Neuronal stem cell (in vitro differentiated cells): ENCODE measurements around the gene C22orf42.

Experiments
- DNase-seq: peaks from one replicate; pipeline ENCODE4 v3.0.0-alpha.2; 2013; ENCODE audit warnings: low spot score
- H2AFZ ChIP-seq: one replicate; pipeline ENCODE4 v1.6.1; 2013; ENCODE audit warnings: mild to moderate bottlenecking, low read length, inconsistent platforms
- H2AK5ac ChIP-seq: 2 replicates; pipeline ENCODE4 v1.6.1; 2013; ENCODE audit warnings: low read depth, mild to moderate bottlenecking, inconsistent platforms, low read length, moderate library complexity, mixed read lengths
- H2BK120ac ChIP-seq: 2 replicates; pipeline ENCODE4 v1.6.1; 2013; ENCODE audit warnings: low read depth, mild to moderate bottlenecking, inconsistent platforms, low read length, moderate library complexity, mixed read lengths
- H2BK12ac ChIP-seq: one replicate; pipeline ENCODE4 v1.6.1; 2013; ENCODE audit warnings: low read length, inconsistent platforms
- H2BK15ac ChIP-seq: 2 replicates; pipeline ENCODE4 v1.6.1; 2013; ENCODE audit warnings: mild to moderate bottlenecking, low read length, inconsistent platforms, mixed read lengths
- H2BK5ac ChIP-seq: one replicate; pipeline ENCODE4 v1.6.1; 2013; ENCODE audit warnings: inconsistent platforms, mild to moderate bottlenecking, low read length, moderate library complexity
- H3K14ac ChIP-seq: one replicate; pipeline ENCODE4 v1.6.1; 2013; ENCODE audit warnings: low read length, inconsistent platforms
- H3K18ac ChIP-seq: 2 replicates; pipeline ENCODE4 v1.6.1; 2013; ENCODE audit warnings: low read length, inconsistent platforms
- H3K23ac ChIP-seq: 2 replicates; pipeline ENCODE4 v1.6.1; 2013; ENCODE audit warnings: low read depth, mild to moderate bottlenecking, mixed read lengths, low read length, inconsistent platforms; ENCODE audit not compliant: poor library complexity
- H3K27ac ChIP-seq: replicated peaks from 3 replicates; pipeline ENCODE4 v1.5.1; 2013; ENCODE audit warnings: low read length, inconsistent platforms
- H3K27me3 ChIP-seq, 3 experiments: 2 replicates each; pipeline ENCODE4 v1.6.1; 2013; ENCODE audit warnings: low read length in 3 of 3, mild to moderate bottlenecking in 2 of 3, inconsistent platforms in 1 of 3, low read depth in 1 of 3, mixed read lengths in 1 of 3, moderate library complexity in 1 of 3; ENCODE audit not compliant: control insufficient read depth in 3 of 3, insufficient read depth in 3 of 3
- H3K36me3 ChIP-seq, 2 donors: replicated peaks in 1 of 2; 2 replicates each; pipeline ENCODE4 v1.6.1; 2013; ENCODE audit warnings: low read length in 2 of 2; ENCODE audit not compliant: control insufficient read depth in 2 of 2, insufficient read depth in 2 of 2
- H3K4ac ChIP-seq: 2 replicates; pipeline ENCODE4 v1.6.1; 2013; ENCODE audit warnings: inconsistent platforms, mild to moderate bottlenecking, low read length, moderate library complexity
- H3K4me1 ChIP-seq, 2 donors: 1 replicate in 1 of 2; 2 replicates in 1 of 2; pipeline ENCODE4 v1.6.1; 2013; ENCODE audit warnings: low read length in 2 of 2, low read depth in 1 of 2; ENCODE audit not compliant: control insufficient read depth in 2 of 2, insufficient read depth in 1 of 2
- H3K4me2 ChIP-seq: one replicate; pipeline ENCODE4 v1.6.1; 2013; ENCODE audit warnings: mild to moderate bottlenecking, low read length, inconsistent platforms; ENCODE audit not compliant: insufficient read depth, poor library complexity, severe bottlenecking
- H3K4me3 ChIP-seq, 2 donors: 2 replicates each; pipeline ENCODE4 v1.5.1; 2013; ENCODE audit warnings: low read length in 2 of 2, mild to moderate bottlenecking in 2 of 2, inconsistent platforms in 1 of 2, moderate library complexity in 1 of 2
- H3K79me1 ChIP-seq: one replicate; pipeline ENCODE4 v1.6.1; 2013; ENCODE audit warnings: low read depth, mild to moderate bottlenecking, inconsistent platforms, low read length, moderate library complexity
- H3K9ac ChIP-seq: one replicate; pipeline ENCODE4 v1.6.1; 2013; ENCODE audit warnings: mild to moderate bottlenecking, low read depth, low read length, inconsistent platforms; ENCODE audit not compliant: poor library complexity
- H3K9me3 ChIP-seq, 2 donors: replicated peaks in 1 of 2; 2 replicates each; pipeline versions ENCODE3 to v1.6.1; 2013; ENCODE audit warnings: low read length in 2 of 2, mild to moderate bottlenecking in 2 of 2, inconsistent platforms in 1 of 2, low read depth in 1 of 2, mixed read lengths in 1 of 2, moderate library complexity in 1 of 2; ENCODE audit not compliant: control insufficient read depth in 2 of 2, insufficient read depth in 1 of 2
- H4K8ac ChIP-seq: one replicate; pipeline ENCODE4 v1.6.1; 2013; ENCODE audit warnings: low read depth, mild to moderate bottlenecking, inconsistent platforms, low read length, moderate library complexity
- H4K91ac ChIP-seq: one replicate; pipeline ENCODE4 v1.6.1; 2013; ENCODE audit warnings: low read length, low read depth, mild to moderate bottlenecking, inconsistent platforms; ENCODE audit not compliant: poor library complexity
- WGBS, 2 donors: extraction: QIAGEN DNeasy Blood & Tissue Kit; methylation state at CpG; one replicate each; pipeline ENCODE4 v1.1.7; 2013; ENCODE audit warnings: missing lambda C conversion rate in 2 of 2, mixed read lengths in 1 of 2; ENCODE audit not compliant: insufficient read length in 2 of 2, insufficient replicate concordance in 1 of 2; ENCODE audit errors: extremely low coverage in 2 of 2; 5-methylcytosine and 5-hydroxymethylcytosine counted together

The C22orf42 gene

DNA sequence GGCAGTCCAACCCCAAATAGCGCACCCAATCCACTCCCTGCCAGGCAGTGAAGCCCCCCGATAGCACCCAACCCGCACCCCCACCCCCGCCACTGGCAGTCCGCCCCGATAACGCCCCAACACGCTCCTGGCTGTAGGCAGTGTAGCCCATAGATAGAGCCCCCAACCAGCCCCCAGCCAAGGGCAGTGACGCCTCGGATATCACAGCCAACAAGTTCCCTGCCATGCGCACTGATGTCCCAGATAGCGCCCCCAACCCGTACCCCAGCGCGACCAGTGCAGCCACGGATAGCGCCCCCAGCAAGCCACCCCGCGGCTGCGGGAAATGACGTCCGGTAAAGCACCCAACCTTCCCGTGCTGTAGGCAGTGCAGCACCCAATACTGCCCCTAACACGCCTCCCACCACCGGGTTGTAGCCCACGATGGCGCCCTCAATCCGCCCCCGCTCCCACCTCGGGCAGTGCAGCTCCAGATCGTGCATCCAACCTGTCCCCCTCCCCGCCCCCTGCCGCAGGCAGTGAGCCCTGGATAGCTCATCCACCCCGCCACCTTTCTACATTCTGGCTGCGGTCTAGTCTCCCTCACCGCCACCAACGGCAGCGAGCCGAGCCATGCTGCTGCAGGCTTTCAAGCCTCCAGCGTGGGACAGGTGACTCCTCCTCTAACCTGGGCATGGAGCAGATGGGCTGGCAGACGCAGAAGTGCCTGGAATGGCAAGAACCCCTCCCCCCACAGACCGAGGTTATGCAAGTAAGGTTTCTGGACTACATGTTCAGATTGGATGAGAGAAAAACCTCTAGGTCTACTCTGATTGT lies 45.1 kb upstream of the C22orf42 start:
- Histone ChIP-seq H2BK15ac (peak overlapping the region; percentile 41), H3K27ac (no peak overlapping the region), H3K23ac (peak overlapping the region; percentile 85), H3K18ac (peak overlapping the region; percentile 0), H3K36me3 (peaks cover 0 to 4% of the 10 kb centered on the region in 2 donors), H3K9me3 (no peaks in the 10 kb centered on the region), H3K4me2 (peak overlapping the region; percentile 85), H4K8ac (no peak overlapping the region), H2AK5ac (peak overlapping the region; percentile 97), H3K14ac (peak overlapping the region; percentile 11), H2AFZ (peak overlapping the region; percentile 94), H3K27me3 (peaks cover 2 to 21% (median 6%) of the 10 kb centered on the region in 3 experiments), H2BK5ac (peak overlapping the region; percentile 26), H4K91ac (no peak overlapping the region), H3K4ac (peak overlapping the region; percentile 66), H2BK120ac (peak overlapping the region; percentile 4), H3K9ac (peak overlapping the region; percentile 65), H3K4me1 (peaks cover 0 to 14% of the 10 kb centered on the region in 2 donors), H2BK12ac (peak overlapping the region; percentile 84), H3K4me3 (peak overlapping the region; percentile 47 to 77), H3K79me1 (peaks cover 9% of the 10 kb centered on the region)
- WGBS, 2 donors: no CpG with 5 or more reads among the region's 42 CpGs
- DNase-seq: no peak

DNA sequence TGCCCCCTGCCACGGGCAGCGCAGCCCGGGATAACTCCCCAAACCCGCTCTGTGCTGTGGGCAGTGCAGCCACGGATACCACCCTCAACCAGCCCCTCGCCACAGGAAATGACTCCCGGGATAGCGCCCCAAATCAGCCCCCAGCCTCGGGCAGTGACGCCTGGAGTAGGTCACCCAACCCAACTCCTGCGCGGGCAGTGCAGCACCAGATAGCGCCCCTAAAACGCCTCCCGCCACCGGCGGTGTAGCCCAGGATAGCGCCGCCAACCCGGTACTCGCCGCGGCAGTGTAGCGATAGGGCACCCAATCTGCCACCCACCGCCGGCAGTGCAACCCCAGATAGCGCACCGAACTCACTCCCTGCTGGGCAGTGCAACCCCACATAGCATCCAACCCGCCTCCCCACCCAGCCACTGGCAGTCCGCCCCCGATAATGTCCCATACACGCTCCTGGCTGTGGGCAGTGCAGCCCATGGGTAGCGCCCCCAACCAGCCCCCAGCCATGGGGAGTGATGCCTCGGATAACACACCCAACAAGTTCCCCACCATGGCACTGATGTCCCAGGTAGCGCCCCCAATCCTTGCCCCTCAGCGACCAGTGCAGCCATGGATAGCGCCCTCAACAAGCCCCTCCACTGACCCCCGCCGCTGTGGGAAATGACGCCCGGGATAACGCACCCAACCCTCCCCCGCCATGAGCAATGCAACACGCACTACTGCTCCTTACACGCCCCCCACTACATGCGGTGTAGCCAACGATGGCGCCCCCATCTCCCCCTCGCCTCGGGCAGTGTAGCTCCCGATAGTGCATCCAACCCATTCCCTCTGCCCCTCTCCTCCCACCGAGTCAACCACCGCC lies 44.3 kb upstream of the C22orf42 start:
- no CpG with 5 or more reads among the region's 53 CpGs for WGBS, 2 donors
- H3K27ac ChIP-seq: no peak overlapping the region

DNA sequence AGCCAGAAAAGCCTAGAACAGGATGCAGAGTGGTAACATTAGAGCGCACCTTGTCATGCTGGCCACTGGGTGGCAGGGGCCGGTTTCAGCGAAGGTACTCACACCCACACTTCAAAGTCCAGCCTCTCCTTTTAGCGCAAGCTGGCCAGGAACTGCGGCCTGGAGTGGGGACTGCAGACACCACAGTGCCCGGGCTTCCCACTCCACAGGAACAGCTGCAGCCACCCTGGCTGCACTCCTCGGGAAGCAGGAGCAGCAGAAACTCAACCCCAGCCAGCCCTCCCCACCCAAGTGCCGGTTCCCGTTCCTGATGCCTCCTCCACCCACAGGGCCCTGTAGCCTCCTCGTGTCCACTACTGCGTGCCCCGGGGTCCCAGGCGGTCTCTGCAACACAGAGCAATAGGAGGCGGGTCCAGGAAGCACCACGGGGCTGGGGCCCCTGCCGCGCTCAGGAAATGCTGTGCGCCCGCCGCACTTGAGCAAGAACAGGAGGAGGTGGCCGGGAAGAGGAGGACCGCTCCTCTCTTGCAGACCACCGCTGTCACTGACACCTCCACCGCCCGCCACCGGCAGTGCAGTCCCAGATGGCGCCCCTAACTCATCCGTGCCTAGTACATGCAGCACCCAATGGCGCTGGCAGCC lies 43.6 kb upstream of the C22orf42 start:
- Histone ChIP-seq H2AFZ (peak overlapping the region; percentile 77), H3K4ac (no peak overlapping the region), H2BK12ac (peak overlapping the region; percentile 84), H3K9me3 (no peaks in the 10 kb centered on the region), H3K23ac (peak overlapping the region; percentile 85), H3K9ac (peak overlapping the region; percentile 60), H2BK120ac (no peak overlapping the region), H3K79me1 (peaks cover 9% of the 10 kb centered on the region), H4K8ac (peak overlapping the region; percentile 92), H2AK5ac (peak overlapping the region; percentile 97), H2BK15ac (peak overlapping the region; percentile 92), H3K27ac (no peak overlapping the region), H3K4me2 (no peak overlapping the region), H3K4me1 (peaks cover 0 to 14% of the 10 kb centered on the region in 2 donors), H3K36me3 (peaks cover 0 to 2% of the 10 kb centered on the region in 2 donors), H3K4me3 (no peak overlapping the region), H4K91ac (peak overlapping the region; percentile 30), H3K27me3 (peaks cover 2 to 21% (median 10%) of the 10 kb centered on the region in 3 experiments), H2BK5ac (peak overlapping the region; percentile 13), H3K14ac (peak overlapping the region; percentile 71), H3K18ac (peak overlapping the region; percentile 64)
- DNase-seq: peak; percentile 37
- WGBS, 2 donors: no CpG with 5 or more reads among the region's 29 CpGs

More for the DNA sequence above, 44.3 kb upstream of the C22orf42 start:
- H3K9me3 ChIP-seq: no peaks in the 10 kb centered on the region
- H3K36me3 ChIP-seq: peaks cover 0 to 4% of the 10 kb centered on the region in 2 donors
- H4K91ac ChIP-seq: peak overlapping the region; percentile 30
- H2BK15ac ChIP-seq: peak overlapping the region; percentile 92
- no peak overlapping the region for H2BK120ac ChIP-seq
- peak overlapping the region; percentile 85 for H3K4me2 ChIP-seq
- H3K27me3 ChIP-seq: peaks cover 2 to 21% (median 7%) of the 10 kb centered on the region in 3 experiments
- no peak for DNase-seq
- H3K4ac ChIP-seq: no peak overlapping the region
- H3K4me1 ChIP-seq: peaks cover 0 to 14% of the 10 kb centered on the region in 2 donors
- peak overlapping the region; percentile 77 for H2AFZ ChIP-seq
- peaks cover 9% of the 10 kb centered on the region for H3K79me1 ChIP-seq
- H3K14ac ChIP-seq: peak overlapping the region; percentile 71
- peak overlapping the region; percentile 97 for H2AK5ac ChIP-seq
- no peak overlapping the region for H3K4me3 ChIP-seq
- peak overlapping the region; percentile 92 for H4K8ac ChIP-seq
- peak overlapping the region; percentile 85 for H3K23ac ChIP-seq
- peak overlapping the region; percentile 83 for H3K18ac ChIP-seq
- peak overlapping the region; percentile 84 for H2BK12ac ChIP-seq
- peak overlapping the region; percentile 60 for H3K9ac ChIP-seq
- H2BK5ac ChIP-seq: no peak overlapping the region
